SK-N-SH (cell line): Measurements from ENCODE around the gene COX7B2.

Experiments used
- CTCF ChIP-seq: fragments of 200-600 bp; sonication (generic); IDR thresholded peaks from 2 replicates; pipeline ENCODE4 v1.6.1; 2017; ENCODE audit warnings: antibody characterized with exemption, mild to moderate bottlenecking, moderate library complexity
- EP300 ChIP-seq, 2 experiments: IDR thresholded peaks; 2 replicates each; pipeline versions ENCODE4 v1.4.0 to v1.6.1; 2012; ENCODE audit warnings: borderline replicate concordance in 1 of 2, low read depth in 1 of 2, low read length in 1 of 2
- GABPA ChIP-seq: IDR thresholded peaks from 2 replicates; pipeline ENCODE4 v1.4.0; 2012; ENCODE audit warnings: low read depth, mild to moderate bottlenecking
- JUND ChIP-seq: IDR thresholded peaks from 2 replicates; pipeline ENCODE4 v1.4.0; 2012
- MXI1 ChIP-seq: IDR thresholded peaks from 2 replicates; pipeline ENCODE4 v1.6.1; 2012; ENCODE audit warnings: mild to moderate bottlenecking, low read depth, low read length, improper control_type of control experiment
- POLR2AphosphoS5 ChIP-seq: IDR thresholded peaks from 2 replicates; pipeline ENCODE4 v1.6.1; 2012; ENCODE audit warnings: low read depth, low read length
- RCOR1 ChIP-seq: fragments of 150-350 bp; IDR thresholded peaks from 2 replicates; pipeline ENCODE4 v1.6.1; 2017; ENCODE audit warnings: antibody characterized with exemption, low read length
- RFX5 ChIP-seq: IDR thresholded peaks from 2 replicates; pipeline ENCODE4 v1.6.1; 2012; ENCODE audit warnings: mild to moderate bottlenecking, improper control_type of control experiment, low read length
- SIN3A ChIP-seq: IDR thresholded peaks from 2 replicates; pipeline ENCODE4 v1.6.1; 2012; ENCODE audit warnings: low read depth, mild to moderate bottlenecking, low read length, moderate library complexity, borderline replicate concordance
- SMC3 ChIP-seq: IDR thresholded peaks from 2 replicates; pipeline ENCODE4 v1.6.1; 2012; ENCODE audit warnings: low read depth, low read length, improper control_type of control experiment
- TAF1 ChIP-seq: IDR thresholded peaks from 2 replicates; pipeline ENCODE4 v1.6.1; 2012; ENCODE audit warnings: low read depth, mild to moderate bottlenecking, low read length, moderate library complexity, borderline replicate concordance
- USF2 ChIP-seq: fragments of 150-350 bp; IDR thresholded peaks from 2 replicates; pipeline ENCODE4 v1.6.1; 2017; ENCODE audit warnings: antibody characterized with exemption, low read length, low read depth, borderline replicate concordance
- YY1 ChIP-seq: IDR thresholded peaks from 2 replicates; pipeline ENCODE4 v1.4.0; 2012; ENCODE audit warnings: low read depth, mild to moderate bottlenecking
- TF ChIP-seq, protein P1 (sequence below): IDR thresholded peaks from 2 replicates; pipeline ENCODE4 v1.6.1; 2012; ENCODE audit warnings: mild to moderate bottlenecking, low read depth, low read length, moderate library complexity

- TF ChIP-seq EP300 (IDR thresholded peaks at IDR 0.05; ENCODE audit: borderline replicate concordance in 1 of 2, low read depth in 1 of 2, low read length in 1 of 2) = no peak
- no peak for TF ChIP-seq CTCF
- no peak for TF ChIP-seq YY1
- no peak for TF ChIP-seq SIN3A
- TF ChIP-seq SMC3 = no peak
- no peak for TF ChIP-seq RFX5
- TF ChIP-seq RCOR1 = no peak
- no peak for TF ChIP-seq POLR2AphosphoS5
- no peak for TF ChIP-seq MXI1
- no peak for TF ChIP-seq USF2
- TF ChIP-seq, protein P1, sequence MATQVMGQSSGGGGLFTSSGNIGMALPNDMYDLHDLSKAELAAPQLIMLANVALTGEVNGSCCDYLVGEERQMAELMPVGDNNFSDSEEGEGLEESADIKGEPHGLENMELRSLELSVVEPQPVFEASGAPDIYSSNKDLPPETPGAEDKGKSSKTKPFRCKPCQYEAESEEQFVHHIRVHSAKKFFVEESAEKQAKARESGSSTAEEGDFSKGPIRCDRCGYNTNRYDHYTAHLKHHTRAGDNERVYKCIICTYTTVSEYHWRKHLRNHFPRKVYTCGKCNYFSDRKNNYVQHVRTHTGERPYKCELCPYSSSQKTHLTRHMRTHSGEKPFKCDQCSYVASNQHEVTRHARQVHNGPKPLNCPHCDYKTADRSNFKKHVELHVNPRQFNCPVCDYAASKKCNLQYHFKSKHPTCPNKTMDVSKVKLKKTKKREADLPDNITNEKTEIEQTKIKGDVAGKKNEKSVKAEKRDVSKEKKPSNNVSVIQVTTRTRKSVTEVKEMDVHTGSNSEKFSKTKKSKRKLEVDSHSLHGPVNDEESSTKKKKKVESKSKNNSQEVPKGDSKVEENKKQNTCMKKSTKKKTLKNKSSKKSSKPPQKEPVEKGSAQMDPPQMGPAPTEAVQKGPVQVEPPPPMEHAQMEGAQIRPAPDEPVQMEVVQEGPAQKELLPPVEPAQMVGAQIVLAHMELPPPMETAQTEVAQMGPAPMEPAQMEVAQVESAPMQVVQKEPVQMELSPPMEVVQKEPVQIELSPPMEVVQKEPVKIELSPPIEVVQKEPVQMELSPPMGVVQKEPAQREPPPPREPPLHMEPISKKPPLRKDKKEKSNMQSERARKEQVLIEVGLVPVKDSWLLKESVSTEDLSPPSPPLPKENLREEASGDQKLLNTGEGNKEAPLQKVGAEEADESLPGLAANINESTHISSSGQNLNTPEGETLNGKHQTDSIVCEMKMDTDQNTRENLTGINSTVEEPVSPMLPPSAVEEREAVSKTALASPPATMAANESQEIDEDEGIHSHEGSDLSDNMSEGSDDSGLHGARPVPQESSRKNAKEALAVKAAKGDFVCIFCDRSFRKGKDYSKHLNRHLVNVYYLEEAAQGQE = no peak
- TF ChIP-seq TAF1 = no peak
- no peak for TF ChIP-seq JUND
- TF ChIP-seq GABPA = no peak
These were observed at the start of gene COX7B2 for GRCh38 chr4:46909078-46909477.
